H1 (cell line): ENCODE measurements around the gene SELENBP1. TPM values are rescaled to one million over a fixed set of nuclear protein-coding genes. Genes with fewer than 3 reads are reported as not detected.

ENCODE experiments used
- CTCF ChIA-PET: fragments of 300-600 bp; sonication (Branson Sonifier 250); formaldehyde crosslinking; loops from one replicate; lab custom pipeline; 2021; ENCODE audit not compliant: partially characterized antibody; lab: Charles Lee
- POLR2A ChIA-PET: fragments of 300-600 bp; sonication (Branson Sonifier 250); formaldehyde crosslinking; loops from one replicate; lab custom pipeline; 2021; ENCODE audit warnings: inconsistent platforms; ENCODE audit not compliant: partially characterized antibody; lab: Charles Lee
- DNase-seq, 2 experiments: peaks; one replicate each; pipeline versions ENCODE4 v3.0.0 to v3.0.0-alpha.2; 2010 to 2022; ENCODE audit warnings: low spot score in 2 of 2, low read depth in 1 of 2, mixed read lengths in 1 of 2
- FAIRE-seq: peaks from 2 replicates; lab custom pipeline; 2011; peaks lifted over from hg19 to GRCh38; lab: Jason Lieb, UNC
- H2AFZ ChIP-seq: 2 replicates; pipeline ENCODE4 v1.8.1; 2012; ENCODE audit warnings: low read length, inconsistent platforms
- H2AK5ac ChIP-seq: 2 replicates; pipeline ENCODE4 v1.6.1; 2013; ENCODE audit warnings: low read depth, low read length
- H2BK120ac ChIP-seq: replicated peaks from 2 replicates; pipeline ENCODE3; 2013; ENCODE audit warnings: low read depth, low read length, inconsistent platforms
- H2BK12ac ChIP-seq: 2 replicates; pipeline ENCODE4 v1.6.1; 2013; ENCODE audit warnings: low read depth, low read length
- H2BK15ac ChIP-seq: 2 replicates; pipeline ENCODE4 v1.6.1; 2013; ENCODE audit warnings: low read length
- H2BK20ac ChIP-seq: 2 replicates; pipeline ENCODE4 v1.6.1; 2013; ENCODE audit warnings: low read length
- H2BK5ac ChIP-seq: 2 replicates; pipeline ENCODE4 v1.6.1; 2013; ENCODE audit warnings: low read depth, low read length
- H3K14ac ChIP-seq: 2 replicates; pipeline ENCODE4 v1.6.1; 2013; ENCODE audit warnings: inconsistent platforms; ENCODE audit not compliant: insufficient read length
- H3K18ac ChIP-seq: 2 replicates; pipeline ENCODE4 v1.6.1; 2013; ENCODE audit warnings: low read length; ENCODE audit errors: extremely low read depth
- H3K23ac ChIP-seq: 2 replicates; pipeline ENCODE4 v1.6.1; 2013; ENCODE audit warnings: inconsistent platforms; ENCODE audit not compliant: insufficient read length
- H3K23me2 ChIP-seq: 2 replicates; pipeline ENCODE4 v1.6.1; 2013; ENCODE audit warnings: low read depth, low read length
- H3K27ac ChIP-seq: 2 replicates; pipeline ENCODE4 v1.6.1; 2011; ENCODE audit warnings: low read depth, low read length, inconsistent platforms
- H3K27me3 ChIP-seq, 4 experiments: replicated peaks in 1 of 4; 1 replicate in 1 of 4; 2 replicates in 3 of 4; pipeline versions ENCODE4 v1.6.1 to v1.8.1; 2011 to 2013; ENCODE audit warnings: low read length in 3 of 4, mild to moderate bottlenecking in 3 of 4, inconsistent platforms in 2 of 4, mixed read lengths in 2 of 4, moderate library complexity in 1 of 4; ENCODE audit not compliant: control insufficient read depth in 3 of 4, insufficient read depth in 3 of 4; ENCODE audit errors: extremely low read depth in 1 of 4
- H3K36me3 ChIP-seq, 4 experiments: 2 replicates each; pipeline versions ENCODE4 v1.6.1 to v1.8.1; 2011 to 2013; ENCODE audit warnings: mild to moderate bottlenecking in 4 of 4, low read length in 3 of 4, moderate library complexity in 2 of 4, control low read depth in 1 of 4, inconsistent platforms in 1 of 4; ENCODE audit not compliant: insufficient read depth in 4 of 4, control insufficient read depth in 2 of 4
- H3K4ac ChIP-seq: replicated peaks from 2 replicates; pipeline ENCODE3; 2013; ENCODE audit warnings: low read length, low read depth, mixed read lengths, inconsistent platforms; ENCODE audit not compliant: insufficient read length
- H3K4me1 ChIP-seq, 4 experiments: replicated peaks in 1 of 4; 1 replicate in 1 of 4; 2 replicates in 3 of 4; pipeline versions ENCODE4 v1.6.1 to v1.8.1; 2011 to 2013; ENCODE audit warnings: low read length in 3 of 4, inconsistent platforms in 2 of 4, mixed read lengths in 1 of 4; ENCODE audit not compliant: insufficient read depth in 4 of 4, control insufficient read depth in 3 of 4
- H3K4me2 ChIP-seq, 2 experiments: 2 replicates each; pipeline versions ENCODE4 v1.6.1 to v1.8.1; 2011 to 2013; ENCODE audit warnings: low read depth in 2 of 2, low read length in 2 of 2, control low read depth in 1 of 2, inconsistent platforms in 1 of 2, mild to moderate bottlenecking in 1 of 2; ENCODE audit not compliant: insufficient read depth in 1 of 2
- H3K4me3 ChIP-seq, 4 experiments: fragments of 200-600, 300-600 bp in 1 of 4; sonication (generic), shearing (Covaris generic), sonication (Bioruptor Twin) in 1 of 4; 2 replicates each; pipeline versions ENCODE4 v1.5.1 to v1.8.1; 2011 to 2016; ENCODE audit warnings: low read length in 4 of 4, low read depth in 3 of 4, control low read depth in 2 of 4, inconsistent platforms in 2 of 4, mild to moderate bottlenecking in 2 of 4, mixed read lengths in 1 of 4, moderate library complexity in 1 of 4; ENCODE audit not compliant: insufficient read depth in 2 of 4; ENCODE audit errors: extremely low read depth in 1 of 4
- H3K56ac ChIP-seq: replicated peaks from 2 replicates; pipeline ENCODE3; 2013; ENCODE audit warnings: low read depth, mild to moderate bottlenecking, mixed read lengths, low read length, inconsistent platforms; ENCODE audit not compliant: insufficient read length
- H3K79me1 ChIP-seq: 2 replicates; pipeline ENCODE4 v1.6.1; 2013; ENCODE audit warnings: low read depth, low read length, control low read depth
- H3K79me2 ChIP-seq, 2 experiments: 2 replicates each; pipeline versions ENCODE4 v1.6.1 to v1.8.1; 2012 to 2013; ENCODE audit warnings: low read length in 2 of 2, mild to moderate bottlenecking in 2 of 2, inconsistent platforms in 1 of 2; ENCODE audit not compliant: insufficient read depth in 2 of 2, control insufficient read depth in 1 of 2
- H3K9ac ChIP-seq, 4 experiments: replicated peaks in 1 of 4; 1 replicate in 1 of 4; 2 replicates in 3 of 4; pipeline versions ENCODE4 v1.6.1 to v1.8.1; 2011 to 2013; ENCODE audit warnings: low read depth in 3 of 4, low read length in 3 of 4, control low read depth in 2 of 4, mild to moderate bottlenecking in 2 of 4, moderate library complexity in 2 of 4, inconsistent platforms in 1 of 4; ENCODE audit errors: extremely low read depth in 1 of 4
- H3K9me3 ChIP-seq, 2 experiments: 2 replicates each; pipeline versions ENCODE4 v1.6.1 to v1.8.1; 2012 to 2013; ENCODE audit warnings: mild to moderate bottlenecking in 2 of 2, moderate library complexity in 2 of 2, control low read depth in 1 of 2, inconsistent platforms in 1 of 2, low read depth in 1 of 2, low read length in 1 of 2, mixed read lengths in 1 of 2; ENCODE audit not compliant: insufficient read depth in 2 of 2
- H4K20me1 ChIP-seq, 2 experiments: replicated peaks in 1 of 2; 2 replicates each; pipeline versions ENCODE3 to v1.8.1; 2011 to 2013; ENCODE audit warnings: inconsistent platforms in 2 of 2, low read length in 2 of 2, mild to moderate bottlenecking in 1 of 2; ENCODE audit not compliant: insufficient read depth in 2 of 2, control insufficient read depth in 1 of 2
- H4K5ac ChIP-seq: 2 replicates; pipeline ENCODE4 v1.6.1; 2013; ENCODE audit warnings: low read length, low read depth, mixed read lengths, inconsistent platforms; ENCODE audit not compliant: insufficient read length
- H4K8ac ChIP-seq: 2 replicates; pipeline ENCODE4 v1.8.0; 2013; ENCODE audit warnings: mild to moderate bottlenecking, moderate library complexity, low read length, inconsistent platforms; ENCODE audit not compliant: insufficient read depth; ENCODE audit errors: extremely low read depth
- H4K91ac ChIP-seq: replicated peaks from 2 replicates; pipeline ENCODE3; 2013; ENCODE audit warnings: low read length, mixed read lengths, inconsistent platforms; ENCODE audit not compliant: insufficient read length
- CHD1 ChIP-seq: IDR thresholded peaks from 2 replicates; pipeline ENCODE4 v1.6.1; 2012; ENCODE audit warnings: low read depth, low read length, improper control_type of control experiment
- JUND ChIP-seq: IDR thresholded peaks from 2 replicates; pipeline ENCODE4 v1.6.1; 2011; ENCODE audit warnings: mild to moderate bottlenecking, improper control_type of control experiment, low read length
- KDM1A ChIP-seq: fragments of 200-600, 300-600 bp; sonication (generic); IDR thresholded peaks from 2 replicates; pipeline ENCODE4 v1.7.1; 2016; ENCODE audit warnings: mild to moderate bottlenecking, low read length, borderline replicate concordance
- POLR2A ChIP-seq, 2 experiments: IDR thresholded peaks; 1 replicate in 1 of 2; 2 replicates in 1 of 2; pipeline ENCODE4 v1.6.1; 2011; ENCODE audit warnings: low read depth in 2 of 2, low read length in 2 of 2, mild to moderate bottlenecking in 2 of 2; ENCODE audit errors: control extremely low read depth in 1 of 2
- RBBP5 ChIP-seq: IDR thresholded peaks from 2 replicates; pipeline ENCODE4 v1.7.1; 2012; ENCODE audit warnings: low read depth, mild to moderate bottlenecking, inconsistent platforms, low read length, moderate library complexity, borderline replicate concordance
- RFX5 ChIP-seq: IDR thresholded peaks from 2 replicates; pipeline ENCODE4 v1.6.1; 2011; ENCODE audit warnings: low read depth, low read length, improper control_type of control experiment, borderline replicate concordance
- SP4 ChIP-seq: IDR thresholded peaks from 2 replicates; pipeline ENCODE4 v1.6.1; 2012; ENCODE audit warnings: low read length, inconsistent platforms
- WGBS, 2 experiments: shearing (Covaris generic) in 1 of 2; methylation state at CpG; one replicate each; pipeline versions ENCODE4 v1.1.6 to v1.1.7; 2013 to 2015; ENCODE audit warnings: low lambda C conversion rate in 2 of 2, mixed read lengths in 2 of 2, inconsistent platforms in 1 of 2, low coverage in 1 of 2, missing lambda C conversion rate in 1 of 2; ENCODE audit not compliant: insufficient replicate concordance in 2 of 2, insufficient coverage in 1 of 2, insufficient read length in 1 of 2; ENCODE audit errors: extremely low coverage in 1 of 2, missing lambda C conversion rate in 1 of 2; 5-methylcytosine and 5-hydroxymethylcytosine counted together
- polyA plus RNA-seq, 7 experiments: library from polyadenylated mRNA; depleted of rRNA in 3 of 7; stranded (reverse) in 5 of 7; unstranded in 2 of 7; fragments of >200 nt in 5 of 7; fragments of 200-250 nt in 2 of 7; gene quantifications; 1 replicate in 5 of 7; 2 replicates in 1 of 7; 4 replicates in 1 of 7; pipeline versions ENCODE4 v1.2.1 to v1.2.3, GENCODE V29; 2011 to 2013; ENCODE audit warnings: missing spikeins in 2 of 7, mixed read lengths in 2 of 7
- total RNA-seq: library from RNA; stranded (reverse); fragmentation: NEBNext Ultra II Directional; extraction: Animal tissue kit (Norgen Biotek cat#: 25700); gene quantifications from 2 replicates; pipeline ENCODE4 v1.2.1, GENCODE V29; 2021

Gene SELENBP1
- total and polyA plus RNA-seq, 2 of the 8 experiments (the other 6 are each of a cell fraction or from before 2014, with no cell fraction given): 20.0 to 32.4 TPM

- H3K9ac ChIP-seq: no peak overlapping the region
- no peak overlapping the region for H4K8ac ChIP-seq
- H3K4me1 ChIP-seq: no peaks in the 10 kb centered on the region
- FAIRE-seq: no peak
- H4K91ac ChIP-seq: no peak overlapping the region
- no peak overlapping the region for H3K56ac ChIP-seq
- H3K23me2 ChIP-seq: no peaks in the 10 kb centered on the region
- H3K79me1 ChIP-seq: no peaks in the 10 kb centered on the region
- WGBS, 2 experiments: 95% methylated on average over 2 of the region's 2 CpGs; no CpG with 5 or more reads in 1 of the 2 experiments
- no peak overlapping the region for H2BK15ac ChIP-seq
- TF ChIP-seq RBBP5 (no peak), CHD1 (no peak), JUND (no peak), POLR2A (IDR thresholded peaks at IDR 0.05; ENCODE audit: control extremely low read depth in 1 of 2, low read depth in 2 of 2, low read length in 2 of 2) (no peak), SP4 (no peak), KDM1A (no peak), RFX5 (no peak)
- TF ChIP-seq, all 59 proteins: peak for 0
- Histone ChIP-seq H3K79me2 (no peaks in the 10 kb centered on the region), H2BK12ac (no peak overlapping the region), H2BK20ac (no peak overlapping the region), H3K27ac (no peak overlapping the region), H3K36me3 (peaks cover 28 to 79% (median 67%) of the 10 kb centered on the region in 4 experiments), H2AK5ac (no peak overlapping the region), H3K4me2 (no peak overlapping the region), H2BK120ac (no peak overlapping the region), H3K9me3 (no peaks in the 10 kb centered on the region), H3K23ac (no peak overlapping the region), H4K5ac (no peak overlapping the region), H3K18ac (no peak overlapping the region), H3K4me3 (no peak overlapping the region), H2AFZ (no peak overlapping the region), H2BK5ac (no peak overlapping the region), H4K20me1 (no peaks in the 10 kb centered on the region), H3K14ac (no peak overlapping the region), H3K27me3 (no peaks in the 10 kb centered on the region), H3K4ac (no peak overlapping the region)
- CTCF ChIA-PET: interaction anchor here (1.2 kb wide), 1 partner anchor 32 kb away, joined by 3 read pairs; no protein-coding TSS in a partner anchor
- DNase-seq: no peak
- POLR2A ChIA-PET: interaction anchor here (1.0 to 6.8 kb wide), 2 partner anchors 11 to 13 kb away, joined by 3 to 42 read pairs; partner anchors contain the start of gene PSMB4
Observed at GRCh38 chr1:151411884-151412283, 39.4 kb upstream of the SELENBP1 start.
